SJCRH30 (cell line): ENCODE results near the gene CAND2. TPM values are rescaled to one million over a fixed set of nuclear protein-coding genes. Genes with fewer than 3 reads are reported as not detected.
"Not testable (repeated sequence)": the region's sequence is repeated elsewhere in the genome, so short reads cannot be mapped to it uniquely, and the experiment has no call there.

ENCODE experiments used
- DNase-seq, 2 experiments: peaks; one replicate each; pipeline ENCODE4 v3.0.0-alpha.2; 2015 to 2020
- H3K27ac ChIP-seq: fragments of 250-450 bp; sonication (Bioruptor Pico); 2 replicates; pipeline ENCODE4 v1.5.1; 2020; ENCODE audit warnings: mild to moderate bottlenecking, moderate library complexity
- H3K27me3 ChIP-seq: fragments of 250-450 bp; sonication (Bioruptor Pico); 2 replicates; pipeline ENCODE4 v1.5.1; 2020; ENCODE audit warnings: mild to moderate bottlenecking, moderate library complexity
- H3K36me3 ChIP-seq: fragments of 250-450 bp; sonication (Bioruptor Pico); 2 replicates; pipeline ENCODE4 v1.5.1; 2020; ENCODE audit warnings: mild to moderate bottlenecking, moderate library complexity
- H3K4me1 ChIP-seq: fragments of 250-450 bp; sonication (Bioruptor Pico); 2 replicates; pipeline ENCODE4 v1.5.1; 2020; ENCODE audit warnings: mild to moderate bottlenecking, moderate library complexity
- H3K4me3 ChIP-seq: fragments of 250-450 bp; sonication (Bioruptor Pico); 2 replicates; pipeline ENCODE4 v1.5.1; 2020; ENCODE audit warnings: mild to moderate bottlenecking, moderate library complexity
- H3K9me3 ChIP-seq: fragments of 250-450 bp; sonication (Bioruptor Pico); replicated peaks from 2 replicates; pipeline ENCODE4 v1.5.1; 2020; ENCODE audit warnings: mild to moderate bottlenecking, moderate library complexity
- total RNA-seq: library from RNA; depleted of rRNA; stranded (reverse); fragments of >200 nt; shearing (Covaris generic); gene quantifications from 2 replicates; pipeline ENCODE4 v1.2.3, GENCODE V29; 2014

CAND2 gene
- total RNA-seq, 1 experiment from 2014 or later, result 4.9 TPM

DNA sequence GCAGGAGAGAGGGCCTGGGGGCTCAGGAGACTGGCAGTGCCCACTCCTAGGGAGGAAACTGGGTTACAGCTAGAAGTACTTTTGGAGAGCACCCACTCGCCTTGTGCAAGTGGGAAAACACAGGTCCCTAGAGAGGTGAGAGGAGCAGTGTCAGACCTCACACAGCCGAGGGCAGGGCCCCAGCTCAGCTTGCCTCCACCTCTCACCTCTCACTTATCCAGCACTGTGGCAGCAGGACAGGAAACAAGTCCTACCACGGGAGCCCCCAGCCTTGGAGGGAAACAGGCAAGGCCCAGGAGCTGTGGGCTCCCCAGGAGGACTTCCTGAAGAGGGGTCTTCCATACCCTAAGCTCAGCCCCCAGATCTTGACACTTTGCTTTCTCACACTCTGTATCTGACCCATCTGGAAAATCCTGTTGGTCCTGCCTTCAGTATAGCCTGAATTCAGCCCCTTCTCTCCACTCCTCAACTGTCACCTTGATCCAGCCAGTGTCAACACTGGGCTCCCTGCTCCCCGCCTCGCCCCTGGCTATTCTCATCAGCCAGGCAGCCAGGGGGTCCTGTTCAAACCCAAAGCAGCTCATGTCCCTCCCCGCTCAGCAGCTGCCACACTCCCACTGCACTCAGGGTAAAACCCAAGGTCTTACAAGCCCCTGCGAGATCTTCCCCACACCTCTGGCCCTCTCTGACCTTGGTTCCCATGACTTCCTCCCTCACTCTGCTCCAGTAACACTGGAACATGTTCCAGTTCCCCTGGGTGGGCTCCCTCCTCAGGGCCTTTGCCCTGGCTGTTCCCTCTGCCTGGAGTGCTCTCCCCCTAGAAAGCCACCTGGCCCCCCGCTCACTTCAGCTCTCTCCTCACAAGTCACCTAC is 36.6 kb upstream of the CAND2 start:
- DNase-seq, result no peak
- Histone ChIP-seq H3K9me3 (no peaks in the 10 kb centered on the region), H3K27ac (no peak overlapping the region), H3K36me3 (no peaks in the 10 kb centered on the region), H3K4me3 (no peak overlapping the region), H3K4me1 (peaks cover 29% of the 10 kb centered on the region), H3K27me3 (no peaks in the 10 kb centered on the region)

DNA sequence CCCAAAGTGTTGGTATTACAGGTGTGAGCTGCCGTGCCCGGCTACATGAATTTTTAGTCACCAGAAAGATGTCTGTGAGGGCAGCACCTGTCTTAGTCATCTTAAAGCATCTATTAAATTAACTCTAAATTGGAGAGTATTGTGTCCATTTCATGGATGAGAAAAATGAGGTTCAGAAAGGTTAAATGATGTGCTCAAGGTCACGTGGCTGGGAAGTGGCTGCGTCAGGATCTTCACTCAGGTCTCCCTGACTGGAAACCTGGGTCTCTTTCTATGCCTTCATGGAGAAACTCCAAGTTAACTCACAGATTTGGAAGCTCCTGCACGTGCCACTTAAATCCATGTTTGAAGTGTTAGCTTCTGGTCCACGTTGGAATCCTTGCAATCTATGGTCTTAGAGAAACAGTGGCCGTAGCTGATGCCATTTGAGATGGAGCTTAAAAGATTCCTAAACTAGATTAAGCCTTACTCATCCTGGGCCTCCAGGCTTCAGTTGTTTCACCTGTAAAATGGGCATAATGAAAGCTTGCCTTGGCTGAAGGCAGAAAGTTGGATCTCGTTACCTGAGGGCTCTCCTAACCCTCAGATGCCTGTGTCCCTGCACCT is 32.2 kb upstream of the CAND2 start:
- peak overlapping the region; percentile 55; the same call in 1 of the 2 replicates for H3K27ac ChIP-seq
- H3K4me3 ChIP-seq, result no peak overlapping the region
- DNase-seq, result no peak
- no peaks in the 10 kb centered on the region for H3K36me3 ChIP-seq
- peaks cover 22% of the 10 kb centered on the region for H3K4me1 ChIP-seq
- no peaks in the 10 kb centered on the region for H3K9me3 ChIP-seq
- H3K27me3 ChIP-seq, result no peaks in the 10 kb centered on the region

DNA sequence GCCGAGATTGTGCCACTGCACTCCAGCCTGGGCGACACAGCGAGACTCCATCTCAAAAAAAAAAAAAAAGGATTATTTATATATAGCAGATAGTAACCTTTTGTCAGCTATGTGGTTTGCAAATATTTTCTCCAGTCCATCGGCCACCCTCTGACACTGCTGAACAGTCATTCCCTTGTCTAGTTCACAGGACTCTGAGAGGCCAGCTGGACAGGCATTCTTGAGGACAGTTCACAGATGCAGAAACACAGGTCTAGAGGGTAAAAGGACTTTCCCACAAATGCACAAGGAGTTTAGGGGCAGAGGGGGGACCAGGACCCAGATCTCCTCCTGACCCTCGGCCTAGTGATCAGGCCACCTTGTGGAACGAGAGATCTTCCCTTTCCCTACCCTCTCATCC is 29.9 kb upstream of the CAND2 start:
- DNase-seq, result peak; percentile 39 to 56
- no peaks in the 10 kb centered on the region for H3K27me3 ChIP-seq
- H3K4me3 ChIP-seq, result no peak overlapping the region
- H3K36me3 ChIP-seq, result no peaks in the 10 kb centered on the region
- H3K27ac ChIP-seq, result peak overlapping the region; percentile 18; the same call in 1 of the 2 replicates
- H3K9me3 ChIP-seq, result no peaks in the 10 kb centered on the region
- H3K4me1 ChIP-seq, result peaks cover 13% of the 10 kb centered on the region

DNA sequence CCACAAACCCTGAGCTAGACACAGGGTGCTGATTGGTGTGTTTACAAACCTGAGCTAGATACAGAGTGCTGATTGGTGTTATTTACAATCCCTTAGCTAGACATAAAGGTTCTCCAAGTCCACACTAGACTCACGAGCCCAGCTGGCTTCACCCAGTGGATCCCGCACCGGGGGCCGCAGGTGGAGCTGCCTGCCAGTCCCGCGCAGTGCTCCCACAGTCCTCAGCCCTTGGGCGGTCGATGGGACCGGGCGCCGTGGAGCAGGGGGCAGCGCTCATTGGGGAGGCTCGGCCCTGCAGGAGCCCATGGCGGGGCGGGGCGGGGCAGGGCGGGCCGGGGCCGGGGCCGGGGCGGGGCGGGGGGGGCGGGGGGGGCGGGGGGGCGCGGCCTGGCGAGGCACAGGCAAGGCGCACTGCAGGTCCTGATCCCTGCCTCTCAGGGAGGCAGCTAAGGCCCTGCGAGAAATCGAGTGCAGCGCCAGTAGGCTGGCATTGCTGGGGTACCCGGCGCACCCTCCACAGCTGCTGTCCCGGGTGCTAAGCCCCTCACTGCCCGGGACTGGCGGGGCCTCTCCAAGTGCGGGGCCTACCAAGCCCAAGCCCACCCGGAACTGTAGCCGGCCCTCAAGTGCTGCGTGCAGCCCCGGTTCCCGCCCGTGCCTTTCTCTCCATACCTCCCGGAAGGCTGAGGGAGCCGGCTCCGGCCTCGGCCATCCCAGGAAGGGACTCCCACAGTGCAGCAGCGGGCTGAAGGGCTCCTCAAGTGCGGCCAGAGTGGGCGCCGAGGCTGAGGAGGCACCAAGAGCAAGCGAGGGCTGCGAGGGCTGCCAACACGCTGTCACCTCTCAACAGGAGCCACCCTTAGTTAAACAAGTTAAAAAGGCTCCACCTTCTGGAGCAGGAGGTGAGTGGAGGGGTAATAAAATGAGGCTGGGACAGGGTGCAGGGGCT is 27.6 kb upstream of the CAND2 start:
- H3K4me3 ChIP-seq, result no peak overlapping the region
- H3K4me1 ChIP-seq, result peaks cover 6% of the 10 kb centered on the region; the same call in 1 of the 2 replicates
- H3K36me3 ChIP-seq, result no peaks in the 10 kb centered on the region
- DNase-seq, result no peak
- no peak overlapping the region for H3K27ac ChIP-seq
- no peaks in the 10 kb centered on the region for H3K9me3 ChIP-seq
- H3K27me3 ChIP-seq, result no peaks in the 10 kb centered on the region

DNA sequence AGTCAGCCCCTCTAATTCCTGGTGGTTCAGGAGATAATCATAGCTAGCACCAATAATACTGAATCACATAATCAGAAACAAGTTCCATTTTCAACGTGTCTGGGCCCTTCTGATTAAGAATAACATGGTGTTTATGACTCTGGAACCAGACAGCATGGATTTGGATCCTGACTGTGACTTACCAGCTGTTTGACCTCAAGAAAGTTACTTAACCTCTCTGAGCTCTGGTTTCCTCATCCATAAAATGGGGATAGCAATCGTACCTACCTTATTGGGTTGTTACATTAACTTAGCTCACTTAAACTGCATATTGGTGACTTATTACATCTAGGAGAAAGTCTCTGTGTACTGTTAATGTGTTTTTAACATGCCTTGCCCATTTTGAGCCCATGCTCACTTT is 26.7 kb upstream of the CAND2 start:
- no peaks in the 10 kb centered on the region for H3K36me3 ChIP-seq
- H3K9me3 ChIP-seq, result no peaks in the 10 kb centered on the region
- no peaks in the 10 kb centered on the region for H3K27me3 ChIP-seq
- H3K27ac ChIP-seq, result no peak overlapping the region
- DNase-seq, result no peak
- no peak overlapping the region for H3K4me3 ChIP-seq
- H3K4me1 ChIP-seq, result peaks cover 5% of the 10 kb centered on the region; the same call in 1 of the 2 replicates

DNA sequence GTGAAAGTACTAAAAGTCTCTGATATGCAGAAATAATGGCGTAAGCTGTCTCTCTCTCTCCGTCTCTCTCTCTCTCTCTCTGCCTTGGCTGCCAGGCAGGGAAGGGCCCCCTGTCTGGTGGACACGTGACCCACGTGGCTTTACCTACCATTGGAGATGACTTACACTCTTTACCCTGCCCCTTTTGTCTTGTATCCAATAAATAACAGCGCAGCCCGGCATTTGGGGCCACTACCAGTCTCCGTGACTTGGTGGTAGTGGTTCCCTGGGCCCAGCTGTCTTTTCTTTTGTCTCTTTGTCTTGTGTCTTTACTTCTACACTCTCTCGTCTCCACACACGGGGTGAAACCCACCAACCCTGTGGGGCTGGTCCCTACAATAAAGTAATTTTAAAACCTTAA is 25.2 kb upstream of the CAND2 start:
- H3K4me1 ChIP-seq, result peaks cover 5% of the 10 kb centered on the region; the same call in 1 of the 2 replicates
- no peak for DNase-seq
- no peaks in the 10 kb centered on the region for H3K9me3 ChIP-seq
- no peak overlapping the region for H3K4me3 ChIP-seq
- H3K27me3 ChIP-seq, result no peaks in the 10 kb centered on the region
- H3K27ac ChIP-seq, result no peak overlapping the region
- no peaks in the 10 kb centered on the region for H3K36me3 ChIP-seq

DNA sequence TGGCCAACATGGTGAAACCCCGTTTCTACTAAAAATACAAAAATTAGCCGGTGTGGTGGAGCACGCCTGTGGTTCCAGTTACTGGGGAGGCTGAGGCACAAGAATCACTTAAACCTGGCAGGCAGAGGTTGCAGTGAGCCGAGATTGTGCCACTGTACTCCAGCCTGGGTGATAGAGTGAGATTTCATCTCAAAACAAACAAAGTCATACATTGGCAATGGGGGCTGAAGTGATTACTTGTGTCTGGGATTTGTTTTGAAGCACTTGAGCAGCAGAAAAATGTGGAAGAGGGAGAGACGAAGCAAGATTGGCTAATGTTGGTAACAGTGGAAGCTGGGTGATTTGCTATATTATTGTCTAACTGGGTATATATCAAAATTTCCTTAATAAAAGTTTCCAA is 24.0 kb upstream of the CAND2 start:
- no peak overlapping the region for H3K4me3 ChIP-seq
- no peak for DNase-seq
- no peaks in the 10 kb centered on the region for H3K36me3 ChIP-seq
- no peaks in the 10 kb centered on the region for H3K27me3 ChIP-seq
- H3K4me1 ChIP-seq, result no peaks in the 10 kb centered on the region
- no peaks in the 10 kb centered on the region for H3K9me3 ChIP-seq
- no peak overlapping the region for H3K27ac ChIP-seq

DNA sequence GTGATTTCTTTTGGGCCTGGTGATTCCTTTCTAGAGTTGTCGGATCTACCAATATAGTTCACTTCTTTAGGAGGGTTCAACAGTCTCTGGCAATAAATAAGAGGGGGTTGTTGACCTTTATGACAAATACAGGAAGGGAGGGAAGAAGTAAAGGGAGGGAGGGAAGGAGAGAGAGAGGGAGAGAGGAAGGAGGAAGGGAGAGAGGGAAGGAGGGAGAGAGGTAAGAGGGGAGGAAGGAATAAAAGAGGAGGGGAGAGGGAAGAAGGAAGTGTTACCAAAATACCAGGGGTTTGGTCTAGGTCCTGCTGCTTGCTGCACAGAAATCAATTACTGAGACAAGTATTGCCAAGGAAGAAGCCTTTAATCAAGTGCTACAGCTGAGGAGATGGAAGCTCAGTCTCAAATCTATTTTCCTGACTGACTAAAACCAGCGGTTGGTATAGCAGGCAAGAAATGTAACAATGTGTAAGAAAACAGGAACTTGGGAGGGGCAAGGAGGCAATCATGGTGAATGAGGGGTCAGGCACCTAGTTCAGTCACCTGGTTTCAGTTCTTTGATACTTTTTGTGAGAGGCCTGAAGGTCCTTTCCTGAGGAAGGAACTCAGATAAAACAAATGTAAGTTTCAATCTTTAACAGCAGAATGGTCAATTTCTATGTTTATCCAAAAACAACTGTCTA is 23.3 kb upstream of the CAND2 start:
- H3K27ac ChIP-seq, result no peak overlapping the region
- no peaks in the 10 kb centered on the region for H3K4me1 ChIP-seq
- H3K9me3 ChIP-seq, result no peaks in the 10 kb centered on the region
- H3K4me3 ChIP-seq, result no peak overlapping the region
- no peaks in the 10 kb centered on the region for H3K36me3 ChIP-seq
- no peaks in the 10 kb centered on the region for H3K27me3 ChIP-seq
- DNase-seq, result no peak

DNA sequence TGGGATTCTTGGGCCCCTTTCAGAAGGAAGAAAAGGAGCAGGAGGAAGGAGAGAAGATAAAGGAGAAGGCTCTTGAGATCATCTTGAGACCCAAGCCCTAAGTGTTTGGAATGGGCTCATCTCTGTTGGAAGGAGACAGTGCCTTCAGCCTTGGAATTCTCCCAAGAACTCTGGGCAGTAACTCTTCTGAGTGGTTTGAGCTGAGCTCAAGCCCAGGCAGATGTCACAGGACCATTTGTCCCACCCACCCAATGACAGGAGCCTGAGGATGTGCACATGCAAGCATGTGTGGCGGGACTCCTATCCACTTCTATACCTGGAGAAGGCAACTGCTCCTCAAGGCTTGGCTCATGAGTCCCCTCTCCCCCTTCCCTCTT is 22.8 kb upstream of the CAND2 start:
- no peaks in the 10 kb centered on the region for H3K4me1 ChIP-seq
- H3K4me3 ChIP-seq, result no peak overlapping the region
- H3K9me3 ChIP-seq, result no peaks in the 10 kb centered on the region
- DNase-seq, result no peak
- no peaks in the 10 kb centered on the region for H3K27me3 ChIP-seq
- H3K27ac ChIP-seq, result no peak overlapping the region
- no peaks in the 10 kb centered on the region for H3K36me3 ChIP-seq

DNA sequence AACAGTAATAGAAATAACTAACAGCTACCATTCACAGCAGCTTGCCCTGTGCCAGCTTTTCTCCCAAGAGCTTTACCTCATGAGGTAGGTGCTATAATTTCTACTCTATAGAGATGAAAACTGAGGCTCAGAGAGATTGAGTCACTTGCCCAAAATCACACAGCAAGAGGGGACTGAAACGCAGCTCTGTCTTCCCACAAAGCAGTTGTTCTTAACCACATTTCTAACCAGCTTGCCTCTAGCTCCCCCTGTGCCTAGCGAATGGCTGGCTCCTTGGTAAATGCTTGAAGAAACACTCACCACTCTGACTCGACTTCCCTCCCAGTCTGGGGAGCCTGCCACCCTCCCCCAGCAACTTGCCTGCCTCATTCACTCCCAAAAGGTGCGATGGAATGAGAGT is 21.9 kb upstream of the CAND2 start:
- Histone ChIP-seq H3K36me3 (no peaks in the 10 kb centered on the region), H3K9me3 (no peaks in the 10 kb centered on the region), H3K27ac (no peak overlapping the region), H3K4me1 (no peaks in the 10 kb centered on the region), H3K27me3 (no peaks in the 10 kb centered on the region), H3K4me3 (no peak overlapping the region)
- DNase-seq, result no peak

DNA sequence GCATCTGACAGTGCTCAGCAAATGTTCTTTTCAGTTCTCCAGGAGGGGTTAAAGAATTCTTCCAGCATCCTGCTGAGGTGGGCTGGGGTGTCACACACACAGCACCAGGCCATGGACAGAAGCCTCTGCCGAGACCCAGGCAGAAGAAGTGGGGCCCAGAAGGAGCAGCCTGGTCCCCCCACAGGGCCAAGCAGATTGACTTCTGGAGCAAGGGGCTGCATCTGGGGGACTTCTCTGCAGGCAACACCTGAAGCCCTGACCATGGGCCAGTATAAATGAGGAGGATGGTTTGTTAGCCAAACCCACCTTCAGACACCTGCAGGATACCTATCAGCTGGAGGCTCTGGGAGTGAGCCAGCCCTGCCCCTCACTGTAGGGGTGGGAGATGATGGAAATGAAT is 21.3 kb upstream of the CAND2 start:
- no peaks in the 10 kb centered on the region for H3K27me3 ChIP-seq
- H3K9me3 ChIP-seq, result no peaks in the 10 kb centered on the region
- no peaks in the 10 kb centered on the region for H3K36me3 ChIP-seq
- DNase-seq, result no peak
- no peaks in the 10 kb centered on the region for H3K4me1 ChIP-seq
- no peak overlapping the region for H3K4me3 ChIP-seq
- no peak overlapping the region for H3K27ac ChIP-seq

DNA sequence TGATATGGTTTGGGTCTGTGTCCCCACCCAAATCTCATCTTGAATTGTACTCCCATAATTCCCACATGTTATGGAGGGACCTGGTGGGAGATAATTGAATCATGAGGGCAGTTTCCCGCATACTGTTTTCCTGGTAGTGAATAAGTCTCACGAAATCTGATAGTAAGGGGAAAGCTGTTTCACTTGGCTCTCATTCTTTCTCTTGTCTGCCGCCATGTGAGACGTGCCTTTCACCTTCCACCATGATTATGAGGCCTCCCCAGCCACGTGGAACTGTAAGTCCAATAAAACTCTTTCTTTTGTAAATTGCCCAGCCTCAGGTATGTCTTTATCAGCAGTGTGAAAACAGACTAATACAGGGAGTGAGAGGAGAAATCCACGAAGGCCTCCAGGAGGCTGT is 20.5 kb upstream of the CAND2 start:
- not testable (repeated sequence) for H3K4me3 ChIP-seq, H3K4me1 ChIP-seq, H3K9me3 ChIP-seq, H3K27me3 ChIP-seq, H3K27ac ChIP-seq, DNase-seq, H3K36me3 ChIP-seq

DNA sequence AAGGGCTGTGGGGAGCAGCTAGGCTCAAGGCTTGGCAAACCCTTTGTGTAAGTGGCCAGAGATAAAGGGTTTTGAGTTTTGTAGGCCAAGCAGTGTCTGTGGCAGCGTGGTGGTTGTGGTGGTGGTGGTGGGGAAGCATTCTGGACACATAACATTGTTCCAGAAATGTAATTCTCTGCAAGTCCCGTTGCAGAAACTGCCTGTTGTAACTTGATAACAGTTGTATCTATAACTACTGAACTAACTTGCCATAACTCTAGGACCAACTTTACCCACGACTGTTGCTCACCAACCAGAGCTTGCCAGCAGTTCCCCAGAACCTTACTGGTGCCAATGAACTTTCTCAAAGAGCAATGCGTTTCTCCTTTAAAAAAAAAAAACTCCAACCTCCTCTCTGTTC is 19.3 kb upstream of the CAND2 start:
- no peak overlapping the region for H3K4me3 ChIP-seq
- no peak overlapping the region for H3K27ac ChIP-seq
- DNase-seq, result no peak
- H3K4me1 ChIP-seq, result no peaks in the 10 kb centered on the region
- H3K36me3 ChIP-seq, result no peaks in the 10 kb centered on the region
- H3K9me3 ChIP-seq, result no peaks in the 10 kb centered on the region
- H3K27me3 ChIP-seq, result no peaks in the 10 kb centered on the region

DNA sequence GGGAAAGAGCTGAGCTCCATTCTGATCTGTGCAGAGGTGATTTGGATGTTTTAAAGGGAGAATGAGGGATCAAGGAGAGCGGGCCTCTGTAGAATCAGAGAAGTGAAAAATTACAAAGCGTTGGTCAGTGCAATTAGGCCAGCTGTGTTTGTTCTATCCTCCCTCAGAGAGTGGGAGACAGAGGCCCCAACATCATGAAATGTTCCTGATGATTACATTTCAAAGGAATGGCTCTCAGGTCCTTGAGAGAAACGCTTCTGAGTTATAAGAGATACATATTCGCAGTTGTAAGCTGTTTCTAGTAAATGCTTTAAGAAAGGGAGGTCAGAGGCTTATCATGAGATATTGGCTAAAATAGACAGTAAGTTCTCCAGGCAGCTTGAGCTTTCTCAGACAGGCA is 15.7 kb upstream of the CAND2 start:
- H3K9me3 ChIP-seq, result no peaks in the 10 kb centered on the region
- no peaks in the 10 kb centered on the region for H3K4me1 ChIP-seq
- H3K36me3 ChIP-seq, result no peaks in the 10 kb centered on the region
- H3K27me3 ChIP-seq, result no peaks in the 10 kb centered on the region; the same call in 1 of the 2 replicates
- no peak for DNase-seq
- no peak overlapping the region for H3K27ac ChIP-seq
- H3K4me3 ChIP-seq, result no peak overlapping the region
